ENCODE data around the gene DIS3L2. TPM values are rescaled to one million over a fixed set of nuclear protein-coding genes. Genes with fewer than 3 reads are reported as not detected.

DIS3L2 gene
- total and polyA plus RNA-seq, 8 donors, result 25.2 to 43.4 (median 36.3) TPM

GRCh38 chr2:232196802-232197201 lies 235.3 kb downstream of the DIS3L2 start:
- TF ChIP-seq, protein P1, sequence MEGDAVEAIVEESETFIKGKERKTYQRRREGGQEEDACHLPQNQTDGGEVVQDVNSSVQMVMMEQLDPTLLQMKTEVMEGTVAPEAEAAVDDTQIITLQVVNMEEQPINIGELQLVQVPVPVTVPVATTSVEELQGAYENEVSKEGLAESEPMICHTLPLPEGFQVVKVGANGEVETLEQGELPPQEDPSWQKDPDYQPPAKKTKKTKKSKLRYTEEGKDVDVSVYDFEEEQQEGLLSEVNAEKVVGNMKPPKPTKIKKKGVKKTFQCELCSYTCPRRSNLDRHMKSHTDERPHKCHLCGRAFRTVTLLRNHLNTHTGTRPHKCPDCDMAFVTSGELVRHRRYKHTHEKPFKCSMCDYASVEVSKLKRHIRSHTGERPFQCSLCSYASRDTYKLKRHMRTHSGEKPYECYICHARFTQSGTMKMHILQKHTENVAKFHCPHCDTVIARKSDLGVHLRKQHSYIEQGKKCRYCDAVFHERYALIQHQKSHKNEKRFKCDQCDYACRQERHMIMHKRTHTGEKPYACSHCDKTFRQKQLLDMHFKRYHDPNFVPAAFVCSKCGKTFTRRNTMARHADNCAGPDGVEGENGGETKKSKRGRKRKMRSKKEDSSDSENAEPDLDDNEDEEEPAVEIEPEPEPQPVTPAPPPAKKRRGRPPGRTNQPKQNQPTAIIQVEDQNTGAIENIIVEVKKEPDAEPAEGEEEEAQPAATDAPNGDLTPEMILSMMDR (IDR thresholded peaks at IDR 0.05), result no peak
- no peak overlapping the region for H3K27ac ChIP-seq
- H3K4me1 ChIP-seq, result no peaks in the 10 kb centered on the region
- peaks cover 0 to 10% of the 10 kb centered on the region in 2 donors for H3K9me3 ChIP-seq
- no peaks in the 10 kb centered on the region for H3K27me3 ChIP-seq
- intact Hi-C loops (cut with DNase I), result no loop called here
- H3K36me3 ChIP-seq, result peaks cover 0 to 20% of the 10 kb centered on the region in 2 donors
- DNase-seq, result no peak
- no peak overlapping the region for H3K4me3 ChIP-seq
- ATAC-seq, result no peak

GRCh38 chr2:232200195-232200594 lies 238.7 kb downstream of the DIS3L2 start:
- ATAC-seq (no peak), DNase-seq (no peak)
- H3K4me3 ChIP-seq, result no peak overlapping the region
- no peaks in the 10 kb centered on the region for H3K36me3 ChIP-seq
- H3K9me3 ChIP-seq, result peaks cover 0 to under 1% of the 10 kb centered on the region in 2 donors
- no peak overlapping the region for H3K27ac ChIP-seq
- no peaks in the 10 kb centered on the region for H3K4me1 ChIP-seq
- TF ChIP-seq, protein P1 (IDR thresholded peaks at IDR 0.05), result no peak
- no peaks in the 10 kb centered on the region for H3K27me3 ChIP-seq
- intact Hi-C loops (cut with DNase I), result no loop called here

DNA sequence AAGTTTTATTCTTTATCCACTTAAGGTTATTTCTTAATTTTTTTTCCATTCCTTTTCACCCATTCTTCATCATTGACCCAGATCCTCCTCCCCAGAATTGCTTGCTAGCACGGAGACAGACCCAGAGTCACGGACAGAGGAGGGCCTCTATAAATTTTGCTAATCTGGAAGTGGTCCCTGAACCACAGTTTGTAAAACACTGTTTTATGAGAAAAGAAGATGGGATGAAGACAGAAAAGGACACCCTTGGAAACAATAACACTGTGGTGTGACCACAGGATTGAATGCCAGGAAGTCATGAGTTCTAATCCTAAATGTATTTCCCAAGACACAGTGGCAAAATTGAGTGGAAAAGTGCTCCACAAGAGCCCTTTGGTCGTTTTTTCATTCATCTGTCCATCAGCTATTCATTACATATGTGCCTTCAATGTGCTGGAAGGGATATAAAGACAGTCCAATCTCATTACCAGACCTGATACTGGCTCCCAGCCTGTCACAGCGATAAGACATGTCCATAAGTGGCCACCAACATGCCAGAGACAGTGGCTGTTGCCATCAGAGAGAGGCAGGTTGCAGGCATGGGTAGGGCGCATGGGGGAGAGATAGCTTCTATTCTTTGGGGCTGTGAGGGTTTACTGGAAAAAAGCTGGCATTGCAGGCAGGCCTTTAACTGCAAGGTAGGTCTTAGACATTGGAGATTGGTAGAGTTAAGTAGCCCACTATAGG lies 241.8 kb downstream of the DIS3L2 start:
- intact Hi-C loops (cut with DNase I), result no loop called here
- Histone ChIP-seq H3K36me3 (no peaks in the 10 kb centered on the region), H3K27ac (no peak overlapping the region), H3K4me1 (no peaks in the 10 kb centered on the region), H3K9me3 (no peaks in the 10 kb centered on the region), H3K4me3 (no peak overlapping the region), H3K27me3 (no peaks in the 10 kb centered on the region)
- no peak for ATAC-seq
- TF ChIP-seq, protein P1 (IDR thresholded peaks at IDR 0.05), result no peak
- DNase-seq, result no peak

DNA sequence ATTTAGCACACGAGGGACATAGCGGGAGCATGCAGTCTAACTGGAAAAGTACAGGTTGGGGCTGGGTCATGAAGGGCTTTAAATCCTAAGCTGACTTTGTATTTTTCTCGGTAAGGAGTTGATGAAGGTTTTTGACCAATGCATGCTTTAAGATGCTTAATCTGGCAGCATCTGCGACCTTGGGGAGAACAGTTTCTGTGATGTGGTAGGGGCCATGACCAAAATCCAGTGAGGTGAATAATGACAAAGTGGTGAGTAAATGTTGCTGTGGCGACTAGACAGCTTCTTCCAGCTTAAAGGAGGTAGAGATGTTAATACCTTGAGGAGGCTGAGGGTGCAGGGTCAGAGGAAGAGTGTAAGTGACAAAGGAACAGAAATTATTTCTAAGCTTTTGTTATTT lies 242.4 kb downstream of the DIS3L2 start:
- intact Hi-C loops (cut with DNase I), result no loop called here
- H3K9me3 ChIP-seq, result no peaks in the 10 kb centered on the region
- H3K36me3 ChIP-seq, result no peaks in the 10 kb centered on the region
- H3K27me3 ChIP-seq, result no peaks in the 10 kb centered on the region
- DNase-seq, result no peak
- no peaks in the 10 kb centered on the region for H3K4me1 ChIP-seq
- TF ChIP-seq, protein P1 (IDR thresholded peaks at IDR 0.05), result no peak
- no peak for ATAC-seq
- no peak overlapping the region for H3K4me3 ChIP-seq
- no peak overlapping the region for H3K27ac ChIP-seq

GRCh38 chr2:232204457-232204931 lies 243.0 kb downstream of the DIS3L2 start:
- intact Hi-C loops (cut with DNase I), result no loop called here
- Histone ChIP-seq H3K36me3 (no peaks in the 10 kb centered on the region), H3K9me3 (no peaks in the 10 kb centered on the region), H3K4me3 (no peak overlapping the region), H3K27me3 (no peaks in the 10 kb centered on the region), H3K27ac (no peak overlapping the region), H3K4me1 (no peaks in the 10 kb centered on the region)
- ATAC-seq, result peak; percentile 75
- TF ChIP-seq, protein P1 (IDR thresholded peaks at IDR 0.05), result no peak
- peak in 1 of 4 donors; percentile 4 for DNase-seq
